Stomach smooth muscle (tissue), 2 donors: ENCODE data around the gene CMKLR1.

Experiments used
- H3K27ac ChIP-seq: one replicate; pipeline ENCODE4 v1.7.0; 2013; ENCODE audit warnings: mild to moderate bottlenecking, low read length, inconsistent platforms
- H3K27me3 ChIP-seq, 2 donors: one replicate each; pipeline ENCODE4 v1.7.0; 2013; ENCODE audit warnings: low read length in 2 of 2; ENCODE audit not compliant: insufficient read depth in 2 of 2, control insufficient read depth in 1 of 2
- H3K36me3 ChIP-seq, 2 donors: one replicate each; pipeline ENCODE4 v1.7.0; 2013; ENCODE audit warnings: low read length in 2 of 2; ENCODE audit not compliant: control insufficient read depth in 2 of 2, insufficient read depth in 2 of 2
- H3K4me1 ChIP-seq: one replicate; pipeline ENCODE4 v1.7.0; 2013; ENCODE audit warnings: low read length; ENCODE audit not compliant: control insufficient read depth, insufficient read depth
- H3K4me3 ChIP-seq, 2 donors: one replicate each; pipeline ENCODE4 v1.7.0; 2013; ENCODE audit warnings: low read length in 2 of 2
- H3K9ac ChIP-seq, 2 donors: one replicate each; pipeline ENCODE4 v1.7.0; 2013; ENCODE audit warnings: low read length in 2 of 2, mild to moderate bottlenecking in 1 of 2
- H3K9me3 ChIP-seq, 2 donors: one replicate each; pipeline ENCODE4 v1.7.0; 2013; ENCODE audit warnings: low read length in 2 of 2; ENCODE audit not compliant: control insufficient read depth in 2 of 2
- donor health status: healthy.
- donor health status: Pancreatic carcinoma.

The CMKLR1 gene

GRCh38 chr12:108257610-108258106 lies 81.5 kb downstream of the CMKLR1 start:
- Histone ChIP-seq H3K9ac (no peak overlapping the region), H3K4me1 (no peaks in the 10 kb centered on the region), H3K36me3 (no peaks in the 10 kb centered on the region), H3K4me3 (no peak overlapping the region), H3K27ac (no peak overlapping the region), H3K27me3 (peaks cover 9 to 11% of the 10 kb centered on the region in 2 donors), H3K9me3 (peaks cover 3 to 18% of the 10 kb centered on the region in 2 donors)

- Histone ChIP-seq H3K27ac (no peak overlapping the region), H3K4me3 (no peak overlapping the region), H3K9ac (no peak overlapping the region), H3K36me3 (no peaks in the 10 kb centered on the region), H3K9me3 (peaks cover 3 to 18% of the 10 kb centered on the region in 2 donors), H3K4me1 (no peaks in the 10 kb centered on the region), H3K27me3 (peaks cover 9 to 14% of the 10 kb centered on the region in 2 donors)
Observed at GRCh38 chr12:108257004-108257403, 82.1 kb downstream of the CMKLR1 start.

GRCh38 chr12:108255252-108255602 lies 83.9 kb downstream of the CMKLR1 start:
- no peak overlapping the region for H3K27ac ChIP-seq

GRCh38 chr12:108254517-108255251 lies 84.4 kb downstream of the CMKLR1 start:
- peaks cover 9 to 16% of the 10 kb centered on the region in 2 donors for H3K27me3 ChIP-seq
- H3K36me3 ChIP-seq = no peaks in the 10 kb centered on the region
- no peaks in the 10 kb centered on the region for H3K4me1 ChIP-seq

More at GRCh38 chr12:108255252-108255602, 83.9 kb downstream of the CMKLR1 start:
- peaks cover 3 to 10% of the 10 kb centered on the region in 2 donors for H3K9me3 ChIP-seq
- H3K4me1 ChIP-seq = no peaks in the 10 kb centered on the region
- H3K4me3 ChIP-seq = no peak overlapping the region
- H3K36me3 ChIP-seq = no peaks in the 10 kb centered on the region
- H3K9ac ChIP-seq = no peak overlapping the region
- H3K27me3 ChIP-seq = peaks cover 9 to 15% of the 10 kb centered on the region in 2 donors

DNA sequence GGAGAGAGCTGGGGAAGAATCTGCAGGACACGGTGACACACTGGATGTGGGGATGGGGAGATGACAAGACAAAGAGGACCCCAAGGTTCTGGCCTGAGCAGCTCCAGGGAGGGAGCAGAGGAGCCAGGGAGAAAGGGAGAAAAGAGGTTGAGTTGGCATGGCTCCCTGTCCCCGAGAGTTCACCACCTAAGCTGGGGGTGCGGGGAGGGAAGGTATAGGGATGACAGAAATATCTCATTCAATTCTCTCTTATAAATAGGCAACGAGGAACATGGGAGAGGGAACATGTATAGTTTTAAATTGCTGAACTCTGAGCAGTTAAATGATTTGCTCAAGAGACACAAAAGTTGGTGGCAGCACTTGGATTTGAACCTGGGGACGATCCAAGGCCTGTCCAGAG lies 85.1 kb downstream of the CMKLR1 start:
- H3K4me3 ChIP-seq = no peak overlapping the region
- H3K9ac ChIP-seq = no peak overlapping the region
- H3K9me3 ChIP-seq = no peaks in the 10 kb centered on the region
- peaks cover 0 to under 1% of the 10 kb centered on the region in 2 donors for H3K36me3 ChIP-seq
- H3K27ac ChIP-seq = no peak overlapping the region
- H3K27me3 ChIP-seq = peaks cover 9 to 16% of the 10 kb centered on the region in 2 donors
- no peaks in the 10 kb centered on the region for H3K4me1 ChIP-seq

More at GRCh38 chr12:108254517-108255251, 84.4 kb downstream of the CMKLR1 start:
- H3K4me3 ChIP-seq = no peak overlapping the region
- H3K9me3 ChIP-seq = peaks cover 3 to 6% of the 10 kb centered on the region in 2 donors
- H3K9ac ChIP-seq = no peak overlapping the region
- no peak overlapping the region for H3K27ac ChIP-seq

GRCh38 chr12:108253540-108253939 lies 85.6 kb downstream of the CMKLR1 start:
- Histone ChIP-seq H3K27ac (no peak overlapping the region), H3K9ac (no peak overlapping the region)

DNA sequence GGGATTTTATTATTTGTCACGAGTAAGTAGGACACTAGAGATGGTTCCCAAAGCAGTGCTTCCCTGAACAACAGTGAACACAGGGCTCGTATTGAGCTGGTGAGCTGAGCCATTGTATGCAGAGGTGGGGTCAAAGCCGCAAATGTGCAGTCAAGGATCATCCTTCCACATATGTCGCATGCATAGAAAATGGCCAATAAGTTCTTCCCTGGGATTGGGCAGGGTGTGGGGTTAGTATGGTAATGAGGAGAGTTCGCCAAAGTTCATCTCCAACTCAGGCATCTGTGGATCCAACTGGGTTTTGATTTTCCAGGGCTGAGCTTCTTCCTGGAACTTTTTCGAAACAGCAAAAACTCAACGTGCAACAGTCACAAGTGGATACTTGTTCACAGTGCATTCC lies 86.6 kb downstream of the CMKLR1 start:
- peaks cover 7 to 11% of the 10 kb centered on the region in 2 donors for H3K36me3 ChIP-seq
- H3K27me3 ChIP-seq = peaks cover 9 to 16% of the 10 kb centered on the region in 2 donors
- no peak overlapping the region for H3K27ac ChIP-seq
- H3K4me3 ChIP-seq = no peak overlapping the region
- H3K9ac ChIP-seq = no peak overlapping the region
- no peaks in the 10 kb centered on the region for H3K9me3 ChIP-seq
- H3K4me1 ChIP-seq = no peaks in the 10 kb centered on the region

More at GRCh38 chr12:108253540-108253939, 85.6 kb downstream of the CMKLR1 start:
- no peaks in the 10 kb centered on the region for H3K9me3 ChIP-seq
- peaks cover 3 to 6% of the 10 kb centered on the region in 2 donors for H3K36me3 ChIP-seq
- H3K27me3 ChIP-seq = peaks cover 9 to 16% of the 10 kb centered on the region in 2 donors
- H3K4me1 ChIP-seq = no peaks in the 10 kb centered on the region
- H3K4me3 ChIP-seq = no peak overlapping the region

DNA sequence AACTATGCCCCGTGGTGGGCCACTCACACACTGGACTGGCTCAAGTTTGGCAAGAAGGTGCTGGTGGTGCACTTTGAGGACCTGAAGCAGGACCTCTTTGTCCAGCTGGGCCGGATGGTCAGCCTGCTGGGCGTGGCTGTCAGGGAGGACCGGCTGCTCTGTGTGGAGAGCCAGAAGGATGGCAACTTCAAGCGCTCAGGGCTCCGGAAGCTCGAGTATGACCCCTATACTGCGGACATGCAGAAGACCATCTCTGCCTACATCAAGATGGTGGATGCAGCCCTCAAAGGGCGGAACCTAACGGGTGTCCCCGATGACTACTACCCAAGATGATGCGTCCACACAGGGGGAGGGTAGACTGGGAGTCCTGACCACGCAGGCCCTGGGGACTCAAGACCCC lies 91.1 kb downstream of the CMKLR1 start:
- Histone ChIP-seq H3K4me1 (no peaks in the 10 kb centered on the region), H3K27me3 (peaks cover 0 to 4% of the 10 kb centered on the region in 2 donors), H3K9ac (no peak overlapping the region), H3K36me3 (peaks cover 7 to 15% of the 10 kb centered on the region in 2 donors), H3K4me3 (no peak overlapping the region), H3K9me3 (no peaks in the 10 kb centered on the region), H3K27ac (no peak overlapping the region)

- Histone ChIP-seq H3K9ac (no peak overlapping the region), H3K36me3 (peaks cover 7 to 15% of the 10 kb centered on the region in 2 donors), H3K4me1 (no peaks in the 10 kb centered on the region), H3K9me3 (no peaks in the 10 kb centered on the region), H3K27ac (no peak overlapping the region), H3K4me3 (no peak overlapping the region), H3K27me3 (peaks cover 0 to 2% of the 10 kb centered on the region in 2 donors)
Observed at GRCh38 chr12:108247130-108247529, 92.0 kb downstream of the CMKLR1 start.

DNA sequence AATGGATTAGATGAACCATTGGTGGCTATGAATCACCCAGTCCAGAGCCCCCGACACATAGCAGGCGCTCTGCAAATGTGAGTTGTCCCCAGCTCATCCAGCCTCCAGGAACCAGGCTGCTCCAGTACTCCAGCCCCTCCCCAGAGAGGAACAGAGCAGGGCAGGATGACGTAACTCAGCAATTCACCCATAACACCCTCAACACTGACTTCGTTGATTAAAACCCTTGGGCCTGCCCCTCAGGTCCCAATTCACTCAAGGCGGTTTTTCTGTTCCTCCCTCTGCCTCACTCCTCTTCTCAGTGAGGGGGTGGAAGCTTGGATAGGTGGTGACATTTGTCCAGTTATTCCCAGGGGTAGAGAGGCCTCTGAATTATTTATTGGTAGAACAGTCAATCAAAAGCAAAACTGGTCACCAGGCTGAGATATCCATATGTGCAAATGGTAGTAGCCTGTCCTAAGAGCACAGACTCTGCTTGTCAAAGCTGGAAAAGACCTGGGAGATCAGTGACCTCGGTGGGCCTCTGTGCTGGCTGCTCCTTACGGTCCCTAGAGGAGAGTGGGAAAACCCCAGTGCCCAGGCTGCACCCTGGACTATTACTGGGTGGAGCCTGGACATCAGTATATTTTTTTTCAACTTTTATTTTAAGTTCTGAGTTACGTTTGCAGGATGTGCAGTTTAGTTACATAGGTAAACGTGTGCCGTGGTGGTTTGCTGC lies 97.0 kb downstream of the CMKLR1 start:
- H3K4me3 ChIP-seq = no peak overlapping the region
- H3K4me1 ChIP-seq = no peaks in the 10 kb centered on the region
- H3K9me3 ChIP-seq = peaks cover 0 to 6% of the 10 kb centered on the region in 2 donors
- no peak overlapping the region for H3K9ac ChIP-seq
- no peaks in the 10 kb centered on the region for H3K27me3 ChIP-seq
- no peak overlapping the region for H3K27ac ChIP-seq
- peaks cover 2 to 15% of the 10 kb centered on the region in 2 donors for H3K36me3 ChIP-seq
